ENCODE data around the gene TGFBR3.

DNA sequence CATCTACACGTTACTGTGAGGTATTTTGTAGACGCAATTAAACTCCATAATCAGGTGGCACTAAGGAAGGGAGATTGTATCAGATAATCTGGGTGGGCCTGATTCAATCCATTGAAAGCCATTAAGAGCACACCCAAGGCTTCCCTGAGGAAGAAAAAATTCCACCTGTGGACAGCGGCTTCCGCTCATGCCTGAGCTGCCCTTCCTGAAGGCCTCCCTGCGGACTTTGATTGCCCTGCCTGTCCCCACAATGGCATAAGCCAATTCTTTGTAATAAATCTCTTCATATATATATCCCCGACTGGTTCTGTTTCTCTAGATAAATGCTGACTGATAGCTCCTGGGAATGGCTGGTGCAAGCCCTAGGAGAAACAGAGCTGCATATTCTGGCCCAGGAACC is 138.3 kb downstream of the TGFBR3 start:
- TF ChIP-seq ZNF514 (tag by site-specific recombination; IDR thresholded peaks at IDR 0.05), result no peak
- TF ChIP-seq SP2 (tag by site-specific recombination; IDR thresholded peaks at IDR 0.05), result no peak
- no peak for TF ChIP-seq ZNF311 (tag by site-specific recombination; IDR thresholded peaks at IDR 0.05; ENCODE audit: borderline replicate concordance)
- no peak for TF ChIP-seq ZSCAN30 (tag by site-specific recombination; IDR thresholded peaks at IDR 0.05)
- TF ChIP-seq TRIM28 (IDR thresholded peaks at IDR 0.05; ENCODE audit: borderline replicate concordance, low read length), result no peak
- no peak for TF ChIP-seq HOXA7 (CRISPR knock-in tag; IDR thresholded peaks at IDR 0.05; ENCODE audit: borderline replicate concordance)
- TF ChIP-seq, protein P1, sequence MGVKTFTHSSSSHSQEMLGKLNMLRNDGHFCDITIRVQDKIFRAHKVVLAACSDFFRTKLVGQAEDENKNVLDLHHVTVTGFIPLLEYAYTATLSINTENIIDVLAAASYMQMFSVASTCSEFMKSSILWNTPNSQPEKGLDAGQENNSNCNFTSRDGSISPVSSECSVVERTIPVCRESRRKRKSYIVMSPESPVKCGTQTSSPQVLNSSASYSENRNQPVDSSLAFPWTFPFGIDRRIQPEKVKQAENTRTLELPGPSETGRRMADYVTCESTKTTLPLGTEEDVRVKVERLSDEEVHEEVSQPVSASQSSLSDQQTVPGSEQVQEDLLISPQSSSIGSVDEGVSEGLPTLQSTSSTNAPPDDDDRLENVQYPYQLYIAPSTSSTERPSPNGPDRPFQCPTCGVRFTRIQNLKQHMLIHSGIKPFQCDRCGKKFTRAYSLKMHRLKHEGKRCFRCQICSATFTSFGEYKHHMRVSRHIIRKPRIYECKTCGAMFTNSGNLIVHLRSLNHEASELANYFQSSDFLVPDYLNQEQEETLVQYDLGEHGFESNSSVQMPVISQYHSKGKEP (tag by site-specific recombination; IDR thresholded peaks at IDR 0.05), result no peak
